ENCODE measurements around the gene PCDH9.

- no peak for TF ChIP-seq CTCF (IDR thresholded peaks at IDR 0.05 in 8 of 11, conservative IDR thresholded peaks at IDR 0.05 in 3 of 11)
- TF ChIP-seq POLR2AphosphoS5 (IDR thresholded peaks at IDR 0.05), result no peak
- TF ChIP-seq POLR2A (IDR thresholded peaks at IDR 0.05), result no peak
Observed at GRCh38 chr13:67219113-67219512, 11.0 kb downstream of the PCDH9 start.
